Body of pancreas (tissue), 4 donors: ENCODE data around the gene ADCY1.

Experiments used
- CTCF ChIP-seq, 7 experiments: fragments of 450-650 bp in 4 of 7; fragments of 200-600 bp in 3 of 7; sonication (generic) in 3 of 7; IDR thresholded peaks; one replicate each; pipeline ENCODE4 v1.5.1; 2016 to 2019; ENCODE audit warnings: antibody characterized with exemption in 7 of 7
- POLR2A ChIP-seq, 3 donors: fragments of 450-650 bp; IDR thresholded peaks; one replicate each; pipeline ENCODE4 v1.6.1; 2016; ENCODE audit warnings: antibody characterized with exemption in 3 of 3, mild to moderate bottlenecking in 2 of 3

- peak in 2 of 7 experiments; percentile 39 to 45 for TF ChIP-seq CTCF (IDR thresholded peaks at IDR 0.05)
- TF ChIP-seq POLR2A (IDR thresholded peaks at IDR 0.05) = peak in 1 of 3 donors; percentile 16
Observed at GRCh38 chr7:45574669-45575500, 717 bp downstream of the ADCY1 start.
